ENCODE results near the gene CDC20B.

The CDC20B gene

DNA sequence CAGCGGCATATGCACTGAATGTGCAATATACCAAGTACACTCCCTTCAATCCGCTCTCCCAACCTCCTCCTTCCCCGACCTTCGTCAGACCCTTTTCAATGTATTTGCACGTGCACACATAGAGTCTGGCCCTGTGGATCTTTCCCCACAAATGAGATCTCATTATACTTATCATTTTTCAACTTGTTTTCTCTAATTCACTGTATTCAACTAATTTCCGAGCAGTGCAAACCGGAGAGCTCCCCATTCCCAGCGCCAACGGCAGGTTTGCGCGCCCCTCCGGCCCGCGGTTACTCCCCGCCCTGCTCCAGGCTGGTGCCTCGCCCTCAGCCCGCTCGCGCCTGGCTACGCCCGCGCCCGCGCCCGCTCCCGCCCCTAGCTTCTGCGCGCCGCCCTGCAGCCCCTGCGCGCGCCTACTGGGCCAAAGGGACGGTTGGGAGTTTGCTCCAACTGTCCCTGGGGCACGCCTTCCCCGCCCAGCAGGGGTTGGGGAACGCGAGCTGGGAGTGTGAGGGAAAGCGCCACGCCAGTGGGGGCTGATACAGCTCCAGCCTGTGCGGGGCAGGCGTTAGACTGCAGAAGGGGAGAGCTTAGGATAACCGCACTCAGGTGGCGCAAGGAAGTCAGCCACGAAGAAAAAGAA is 3.3 kb upstream of the CDC20B start:
- TF ChIP-seq POLR2A (IDR thresholded peaks at IDR 0.05; ENCODE audit: low read length) (no peak), GATA1 (IDR thresholded peaks at IDR 0.05; ENCODE audit: low read depth, low read length) (no peak)
- peak; percentile 70 to 72 for DNase-seq

DNA sequence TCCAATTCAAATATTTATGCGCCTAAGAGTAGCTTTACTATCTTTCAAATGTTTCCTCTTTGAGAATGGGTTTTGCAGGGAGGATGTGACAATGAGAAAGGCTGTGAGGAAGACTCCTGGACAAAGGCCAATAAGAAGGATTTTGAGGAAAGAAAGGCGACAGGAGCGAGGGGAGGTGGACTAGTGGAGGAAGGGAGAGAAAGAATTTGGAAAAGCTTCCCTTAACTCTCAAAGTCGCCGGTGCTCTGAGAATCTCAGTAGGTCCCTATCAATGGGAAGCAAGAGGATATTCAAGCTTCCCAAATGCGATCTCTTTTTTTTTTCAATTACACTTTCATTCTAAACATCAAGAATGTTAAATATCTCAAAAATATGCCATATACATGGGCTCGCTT is 2.8 kb upstream of the CDC20B start:
- no peak for TF ChIP-seq GATA1 (IDR thresholded peaks at IDR 0.05; ENCODE audit: low read depth, low read length)
- TF ChIP-seq POLR2A (IDR thresholded peaks at IDR 0.05; ENCODE audit: low read length): no peak
- no peak for DNase-seq

DNA sequence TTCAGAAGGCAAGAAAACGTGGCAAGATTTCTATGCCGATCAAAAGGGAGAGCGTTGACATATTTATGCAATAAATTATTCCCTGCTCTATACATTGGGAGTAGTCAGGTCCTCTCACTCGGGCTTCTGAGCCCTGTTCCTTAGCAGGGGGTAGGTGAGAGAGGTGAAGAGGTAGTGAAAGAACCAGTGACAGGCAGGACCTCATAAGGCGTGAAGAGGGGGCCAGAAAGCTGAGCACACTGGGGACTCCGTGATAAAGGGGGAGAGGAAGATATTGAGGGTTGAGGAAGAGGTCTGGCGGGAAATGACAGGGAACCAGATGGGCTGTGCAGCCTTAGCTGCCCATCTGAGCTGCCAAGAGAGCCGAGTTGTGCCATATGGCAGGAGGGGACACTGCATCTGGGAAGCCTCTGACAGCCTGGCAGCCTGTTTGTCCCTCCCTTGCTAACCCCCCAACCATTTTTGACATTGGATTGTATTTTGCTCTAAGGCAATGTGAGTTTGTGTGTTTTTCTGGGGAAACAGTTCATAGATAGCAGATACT is 782 bp upstream of the CDC20B start:
- peak in 1 of 2 experiments; percentile 33 for DNase-seq

GRCh38 chr5:55172051-55172899 is 702 bp downstream of the CDC20B start:
- TF ChIP-seq POLR2A (IDR thresholded peaks at IDR 0.05; ENCODE audit: low read length): no peak
- no peak for TF ChIP-seq GATA1 (IDR thresholded peaks at IDR 0.05; ENCODE audit: low read depth, low read length)

More for the DNA sequence above, 782 bp upstream of the CDC20B start:
- TF ChIP-seq GATA1 (IDR thresholded peaks at IDR 0.05; ENCODE audit: low read depth, low read length) (no peak), POLR2A (IDR thresholded peaks at IDR 0.05; ENCODE audit: low read length) (no peak)

DNA sequence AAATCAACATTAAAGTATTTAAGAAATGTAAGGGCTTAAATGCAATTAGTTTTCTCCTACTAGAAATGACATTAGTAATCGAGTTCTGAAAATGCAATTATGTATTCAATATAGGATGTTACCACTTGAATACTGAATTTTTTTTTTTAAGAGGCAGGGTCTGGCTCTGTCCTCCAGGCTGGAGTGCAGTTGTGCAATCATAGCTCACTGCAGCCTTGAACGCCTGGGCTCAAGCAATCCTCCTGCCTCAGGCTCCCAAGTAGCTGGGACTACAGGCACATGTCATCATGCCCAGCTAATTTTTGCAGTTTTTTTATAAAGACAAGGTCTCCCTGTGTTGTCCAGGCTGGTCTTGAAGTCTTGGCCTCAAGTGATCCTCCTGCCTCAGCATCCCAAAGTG is 1.5 kb downstream of the CDC20B start:
- no peak for DNase-seq
- TF ChIP-seq GATA1 (IDR thresholded peaks at IDR 0.05; ENCODE audit: low read depth, low read length) (no peak), POLR2A (IDR thresholded peaks at IDR 0.05; ENCODE audit: low read length) (no peak)

More at GRCh38 chr5:55172051-55172899, 702 bp downstream of the CDC20B start:
- peak; percentile 83 to 89 for DNase-seq

- TF ChIP-seq GATA1 (IDR thresholded peaks at IDR 0.05; ENCODE audit: low read depth, low read length) (no peak), POLR2A (IDR thresholded peaks at IDR 0.05; ENCODE audit: low read length) (no peak)
- DNase-seq: no peak
Observed at GRCh38 chr5:55162666-55163065, 10.3 kb downstream of the CDC20B start.

DNA sequence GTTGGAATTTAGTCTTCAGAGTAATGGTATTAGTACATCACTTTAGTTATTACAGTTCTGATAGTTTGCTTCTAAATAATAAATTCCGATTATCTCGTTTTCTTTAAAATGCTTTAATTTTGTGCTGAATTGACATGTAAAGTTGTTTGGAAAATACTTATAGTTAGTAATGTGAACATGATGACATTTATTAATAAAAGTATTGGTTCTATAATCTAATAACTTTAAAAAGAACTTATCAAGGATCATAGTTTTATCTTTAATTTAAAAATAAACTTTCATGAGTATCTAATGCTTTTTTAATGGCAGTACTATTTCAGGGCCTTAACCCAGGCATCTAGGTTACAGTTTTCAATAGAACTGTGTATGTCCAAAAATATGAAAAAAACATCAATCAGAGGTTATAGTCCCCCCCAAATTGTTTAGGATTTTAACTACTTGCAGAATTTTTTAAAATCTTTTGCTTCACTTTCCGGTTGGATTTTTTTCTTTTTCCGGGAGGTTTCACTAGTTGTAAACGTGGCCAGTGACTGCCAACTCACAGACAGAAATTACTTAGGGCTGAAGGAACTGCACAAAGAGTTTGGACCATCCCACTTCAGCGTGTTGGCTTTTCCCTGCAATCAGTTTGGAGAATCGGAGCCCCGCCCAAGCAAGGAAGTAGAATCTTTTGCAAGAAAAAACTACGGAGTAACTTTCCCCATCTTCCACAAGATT is 12.3 kb downstream of the CDC20B start:
- DNase-seq: no peak
- no peak for TF ChIP-seq POLR2A (IDR thresholded peaks at IDR 0.05; ENCODE audit: low read length)
- TF ChIP-seq GATA1 (IDR thresholded peaks at IDR 0.05; ENCODE audit: low read depth, low read length): no peak

DNA sequence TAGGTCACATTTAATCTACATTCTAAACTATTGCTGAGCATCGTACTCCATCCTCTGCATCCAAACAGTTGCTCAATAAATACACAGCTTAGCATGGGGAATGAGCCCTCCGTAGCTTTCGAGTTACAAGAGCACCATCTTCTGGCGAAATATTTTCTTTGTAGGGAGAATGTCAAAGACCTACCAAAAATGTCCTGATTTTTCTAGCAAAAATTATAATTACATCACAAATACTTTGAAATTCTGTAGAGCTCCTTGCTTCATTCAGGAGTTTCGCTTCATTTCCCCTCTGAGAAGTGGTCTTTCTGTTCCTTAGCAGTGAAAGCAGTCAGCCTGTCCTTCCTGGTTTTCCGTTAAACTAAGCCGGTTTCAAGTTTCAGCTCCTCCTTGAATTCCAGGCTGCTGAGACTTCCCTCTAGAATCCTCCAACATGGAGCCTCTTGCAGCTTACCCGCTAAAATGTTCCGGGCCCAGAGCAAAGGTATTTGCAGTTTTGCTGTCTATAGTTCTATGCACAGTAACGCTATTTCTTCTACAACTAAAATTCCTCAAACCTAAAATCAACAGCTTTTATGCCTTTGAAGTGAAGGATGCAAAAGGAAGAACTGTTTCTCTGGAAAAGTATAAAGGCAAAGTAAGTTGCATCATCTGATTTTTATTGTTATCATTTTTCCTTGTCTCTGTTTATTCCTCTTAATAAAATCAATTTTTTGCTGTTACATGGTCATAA is 13.0 kb downstream of the CDC20B start, which contains the start of gene GPX8:
TSS of gene GPX8 (plus strand) at position 409 of the 730 bp plus-strand sequence. CDS start at position 431, 22 bp downstream.
- peak; percentile 13 to 32 for DNase-seq
- TF ChIP-seq POLR2A (IDR thresholded peaks at IDR 0.05; ENCODE audit: low read length) (no peak), GATA1 (IDR thresholded peaks at IDR 0.05; ENCODE audit: low read depth, low read length) (no peak)

- no peak for DNase-seq
- no peak for TF ChIP-seq POLR2A (IDR thresholded peaks at IDR 0.05; ENCODE audit: low read length)
- no peak for TF ChIP-seq GATA1 (IDR thresholded peaks at IDR 0.05; ENCODE audit: low read depth, low read length)
Observed at GRCh38 chr5:55154873-55155272, 18.1 kb downstream of the CDC20B start.

DNA sequence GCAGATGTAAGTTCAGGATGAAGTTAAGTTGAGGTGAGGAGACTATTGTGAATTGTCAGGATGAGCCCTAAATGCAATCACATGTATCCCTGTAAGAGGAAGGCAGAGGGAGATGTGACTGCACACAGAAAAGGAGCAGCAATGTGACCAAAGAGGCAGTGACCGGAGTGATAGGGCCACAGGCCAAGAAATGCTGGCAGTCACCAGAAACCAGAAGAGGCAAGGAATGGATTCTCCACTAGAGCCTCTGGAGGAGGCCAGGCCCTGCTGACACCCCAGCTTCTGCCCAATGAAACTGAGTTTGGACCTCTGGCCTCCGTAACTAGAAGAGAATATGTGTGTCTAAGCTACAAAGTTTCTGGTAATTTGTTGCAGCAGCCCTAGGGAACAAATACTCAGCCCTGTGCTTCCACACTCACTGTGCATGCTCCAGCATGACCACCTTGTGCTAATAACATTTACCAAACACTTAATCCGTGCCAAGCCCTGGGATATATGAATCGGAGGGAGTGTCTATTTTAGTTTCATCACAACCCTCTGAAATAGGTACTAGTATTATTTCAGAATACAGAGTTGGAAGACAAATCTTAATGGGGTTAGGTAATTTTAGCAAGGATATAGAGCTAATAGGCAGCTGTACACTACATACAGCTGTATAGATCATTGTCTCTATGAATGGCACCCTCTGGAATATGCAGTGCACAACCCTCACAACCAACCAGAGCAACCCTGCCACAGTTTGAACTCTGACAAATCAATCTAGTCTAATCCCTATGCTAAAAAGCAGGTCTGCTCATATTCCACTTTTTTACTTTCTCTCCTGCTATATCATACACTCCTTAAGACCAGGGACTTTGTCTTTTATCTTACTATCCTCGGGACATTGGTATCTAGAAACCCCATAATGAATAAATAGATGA is 20.8 kb downstream of the CDC20B start:
- no peak for DNase-seq

GRCh38 chr5:55149308-55149795 is 23.6 kb downstream of the CDC20B start:
- no peak for DNase-seq
- TF ChIP-seq GATA1 (IDR thresholded peaks at IDR 0.05; ENCODE audit: low read depth, low read length) (no peak), POLR2A (IDR thresholded peaks at IDR 0.05; ENCODE audit: low read length) (no peak)

More for the DNA sequence above, 20.8 kb downstream of the CDC20B start:
- no peak for TF ChIP-seq POLR2A (IDR thresholded peaks at IDR 0.05; ENCODE audit: low read length)
- no peak for TF ChIP-seq GATA1 (IDR thresholded peaks at IDR 0.05; ENCODE audit: low read depth, low read length)
